HG03045 (cell line): ENCODE measurements around the gene SYT8.

Experiments used
- ATAC-seq: cut with Tn5 transposase; IDR thresholded peaks from one replicate; pipeline ENCODE4 v1.9.1; 2021; ENCODE audit warnings: mild to moderate bottlenecking, moderate library complexity; ENCODE audit not compliant: unreplicated experiment

SYT8 gene

DNA sequence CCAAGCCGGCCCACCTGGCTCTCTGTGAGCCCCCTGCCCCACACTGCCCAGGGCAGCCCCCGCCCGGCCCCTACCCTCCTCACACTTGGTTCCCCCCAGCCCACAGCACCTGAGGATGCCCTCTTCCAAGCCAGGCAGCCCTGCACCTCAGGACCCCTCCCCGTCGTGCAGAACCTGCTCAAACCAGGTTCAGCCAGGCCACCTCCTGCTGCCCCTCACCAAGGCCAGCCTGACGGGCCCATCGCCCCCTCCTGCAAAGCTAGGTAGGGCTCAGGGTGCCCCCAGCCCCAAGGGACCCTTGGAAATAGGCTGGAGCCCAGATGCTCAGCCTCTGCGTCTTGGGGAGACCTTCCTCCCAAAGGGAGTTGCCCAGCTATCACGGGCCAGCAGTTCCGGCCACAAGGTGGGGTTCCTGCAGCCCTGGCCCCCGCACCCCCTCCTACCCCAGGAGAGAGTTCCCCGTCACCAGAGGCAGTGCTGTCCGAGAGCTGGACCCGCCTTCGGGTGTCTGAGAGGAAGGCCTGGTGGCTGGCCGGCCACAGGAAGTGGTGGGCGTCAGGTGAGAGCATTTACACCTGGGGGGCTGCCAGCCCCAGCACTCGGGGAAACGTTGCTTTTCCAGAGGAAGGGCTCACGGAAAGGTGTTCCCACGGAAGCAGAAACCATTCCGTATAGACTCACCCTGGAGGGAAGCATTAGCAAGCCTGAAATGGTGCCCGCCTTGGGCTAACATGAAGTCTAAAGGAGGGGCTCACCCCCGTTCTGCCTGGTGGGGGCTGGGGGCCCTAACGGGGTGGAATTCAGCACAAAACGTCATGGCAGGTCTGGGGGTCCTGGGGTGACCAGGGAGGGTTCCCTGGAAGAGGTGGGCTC lies 3.2 kb upstream of the SYT8 start:
- ATAC-seq: no peak

DNA sequence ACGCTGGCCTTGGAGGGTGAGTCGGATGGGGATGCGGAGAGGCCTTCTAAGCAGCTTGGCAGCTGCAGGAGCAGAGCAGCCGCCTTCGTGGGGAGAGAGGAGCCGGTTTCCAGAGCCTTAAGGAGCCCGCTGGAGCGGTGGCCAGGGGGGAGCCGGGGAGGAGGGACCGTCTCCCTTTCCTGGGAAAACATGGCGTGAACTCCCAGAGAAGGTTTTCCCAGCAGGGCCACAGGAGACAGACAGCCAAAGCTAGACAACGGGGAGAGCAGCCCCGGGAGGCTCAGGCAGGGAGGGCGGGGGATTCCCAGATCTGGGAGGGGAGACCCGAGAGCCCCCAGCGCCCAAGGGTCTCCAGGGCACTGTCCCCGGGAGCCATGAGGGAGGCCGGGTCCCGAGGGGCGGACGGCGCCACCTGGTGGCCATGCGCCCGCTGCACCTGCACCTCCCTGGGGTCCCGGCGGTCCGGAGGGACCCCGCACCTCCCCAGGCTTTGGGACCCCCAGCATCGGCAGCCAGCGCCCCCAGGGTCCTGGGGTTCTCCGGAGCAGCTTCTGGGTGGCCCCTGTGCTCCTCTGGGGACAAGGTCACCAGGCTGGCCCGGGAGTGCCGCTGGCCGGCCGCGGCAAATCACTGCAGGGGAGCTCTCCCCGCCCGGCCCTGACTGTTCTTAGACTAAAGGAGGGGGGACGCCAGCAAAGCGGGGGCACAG lies 2.4 kb upstream of the SYT8 start:
- no peak for ATAC-seq

DNA sequence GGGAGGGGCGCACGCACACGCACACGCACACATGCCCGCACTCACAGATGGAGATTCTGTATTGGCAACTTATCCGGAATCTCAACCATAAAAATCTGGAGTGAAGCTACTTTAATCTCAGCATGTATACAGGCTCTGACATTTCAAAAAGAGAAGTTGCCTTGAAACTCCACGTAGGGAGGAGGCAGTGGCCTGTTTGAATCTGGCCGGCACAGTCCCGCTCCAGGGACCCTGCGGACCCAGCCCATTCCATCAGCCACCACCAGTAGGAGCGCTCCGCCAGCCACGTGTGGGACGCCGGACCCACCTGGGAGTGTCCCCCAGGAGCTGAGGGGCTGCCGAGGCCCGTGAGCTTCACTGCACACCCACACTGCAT lies 1.9 kb upstream of the SYT8 start:
- ATAC-seq: no peak

DNA sequence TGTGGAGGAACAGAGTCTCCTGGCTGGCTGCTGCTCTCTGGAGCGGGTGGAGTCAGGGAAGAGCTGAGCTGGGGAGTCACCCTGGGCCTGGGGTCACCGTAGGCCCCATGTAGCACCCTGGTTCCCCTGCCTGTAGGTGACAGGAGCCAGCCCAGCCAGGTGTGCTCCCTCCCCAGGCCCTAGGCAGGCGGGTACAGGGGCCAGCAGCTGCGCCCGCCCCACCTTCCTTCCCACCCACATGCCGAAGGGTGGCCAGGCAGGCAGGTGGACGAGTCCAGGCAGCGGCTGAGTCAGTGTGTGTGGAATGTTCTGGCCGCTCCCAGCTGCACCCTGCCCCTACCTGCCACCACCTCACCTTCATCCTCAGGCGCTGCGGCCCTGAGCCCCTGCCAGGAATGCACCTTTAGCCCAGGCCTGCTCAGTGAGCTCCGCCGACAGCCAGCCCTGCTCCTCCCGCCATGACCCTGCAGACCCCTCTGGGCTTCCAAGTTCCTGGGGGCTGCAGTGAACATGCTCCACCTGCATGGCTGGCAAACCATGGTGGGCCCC lies 654 bp upstream of the SYT8 start:
- ATAC-seq: no peak

DNA sequence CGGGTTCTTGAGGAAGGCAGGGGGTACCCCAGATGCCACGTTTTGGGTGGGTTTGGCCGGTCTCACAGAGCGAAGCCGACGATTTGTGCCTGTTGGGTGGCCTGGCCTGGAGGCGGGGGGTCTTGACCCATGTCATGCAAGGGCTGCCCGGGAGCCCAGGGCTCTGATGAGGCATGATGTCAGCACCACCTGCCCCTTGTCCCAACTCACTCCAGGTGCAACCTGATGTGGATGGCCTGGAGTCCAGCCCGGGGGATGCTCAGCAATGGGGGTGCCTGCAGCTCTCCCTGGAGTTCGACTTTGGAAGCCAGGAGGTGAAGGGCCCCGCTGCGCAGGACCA lies 851 bp downstream of the SYT8 start:
- no peak for ATAC-seq

DNA sequence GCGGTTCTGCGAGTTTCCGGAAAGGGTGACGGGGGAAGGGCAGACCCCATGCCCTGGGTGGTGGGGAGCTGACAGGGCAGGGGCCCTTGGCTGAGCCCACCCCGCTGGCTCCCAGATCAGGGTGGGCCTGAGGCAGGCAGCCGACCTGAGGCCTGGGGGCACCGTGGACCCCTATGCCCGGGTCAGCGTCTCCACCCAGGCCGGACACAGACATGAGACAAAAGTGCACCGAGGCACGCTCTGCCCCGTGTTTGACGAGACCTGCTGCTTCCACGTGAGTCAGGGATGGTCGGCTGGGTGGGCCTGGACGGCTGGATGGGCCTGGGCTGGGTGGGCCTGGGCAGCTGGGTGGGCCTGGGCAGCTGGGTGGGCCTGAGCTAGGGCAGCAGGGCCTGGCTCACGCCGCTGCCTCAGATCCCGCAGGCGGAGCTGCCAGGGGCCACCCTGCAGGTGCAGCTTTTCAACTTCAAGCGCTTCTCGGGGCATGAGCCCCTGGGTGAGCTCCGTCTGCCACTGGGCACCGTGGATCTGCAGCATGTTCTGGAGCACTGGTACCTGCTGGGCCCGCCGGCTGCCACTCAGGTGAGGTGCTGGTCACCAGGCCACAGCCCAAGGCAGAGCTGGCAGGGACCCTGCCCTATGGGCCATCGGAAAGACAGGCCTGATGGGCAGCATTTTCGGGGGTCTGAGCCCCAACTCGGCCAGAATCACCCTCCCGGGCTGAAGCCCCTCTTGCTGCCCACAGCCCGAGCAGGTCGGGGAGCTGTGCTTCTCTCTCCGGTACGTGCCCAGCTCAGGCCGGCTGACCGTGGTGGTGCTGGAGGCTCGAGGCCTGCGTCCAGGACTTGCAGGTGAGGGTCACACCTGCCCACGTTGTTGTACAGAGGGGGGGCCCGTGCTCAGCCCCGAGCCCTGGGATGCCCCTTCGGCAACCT lies 1.5 kb downstream of the SYT8 start:
- no peak for ATAC-seq

DNA sequence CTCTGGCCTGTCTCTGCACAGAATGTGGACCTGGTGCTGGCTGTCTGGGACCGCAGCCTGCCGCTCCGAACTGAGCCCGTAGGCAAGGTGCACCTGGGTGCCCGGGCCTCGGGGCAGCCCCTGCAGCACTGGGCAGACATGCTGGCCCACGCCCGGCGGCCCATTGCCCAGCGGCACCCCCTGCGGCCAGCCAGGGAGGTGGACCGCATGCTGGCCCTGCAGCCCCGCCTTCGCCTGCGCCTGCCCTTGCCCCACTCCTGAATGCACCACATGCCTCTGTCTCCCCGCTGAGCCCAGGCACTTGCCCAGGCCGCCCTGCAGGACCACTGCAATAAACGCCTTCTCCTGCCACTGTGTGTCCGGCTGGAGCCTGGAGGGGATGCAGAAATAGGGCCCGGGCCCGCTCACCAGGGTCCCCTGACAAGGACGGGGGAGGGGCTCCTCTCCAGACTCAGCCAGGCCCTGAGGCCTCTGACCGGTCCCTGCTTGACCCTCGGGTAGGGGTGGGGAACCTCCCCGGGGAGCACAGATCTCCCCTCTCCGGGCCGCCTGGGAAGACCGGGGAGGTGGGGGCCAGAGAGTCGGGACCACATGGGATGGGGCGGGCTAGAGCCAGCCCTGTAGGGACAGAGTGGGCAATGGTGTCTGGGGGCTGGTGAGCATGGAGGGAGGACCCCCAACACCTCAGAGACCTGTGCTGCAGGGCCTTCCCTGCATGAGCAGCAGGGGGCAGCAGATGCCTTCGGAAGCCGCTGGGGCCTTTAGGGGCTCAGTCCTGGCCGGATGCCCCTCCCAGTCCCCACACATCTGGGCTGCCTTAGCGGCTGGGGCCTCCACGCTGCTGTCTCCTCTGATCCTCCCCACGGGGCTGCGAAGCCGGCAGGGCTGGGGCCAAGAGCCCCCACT lies 2.6 kb downstream of the SYT8 start:
- peak; percentile 51 for ATAC-seq

DNA sequence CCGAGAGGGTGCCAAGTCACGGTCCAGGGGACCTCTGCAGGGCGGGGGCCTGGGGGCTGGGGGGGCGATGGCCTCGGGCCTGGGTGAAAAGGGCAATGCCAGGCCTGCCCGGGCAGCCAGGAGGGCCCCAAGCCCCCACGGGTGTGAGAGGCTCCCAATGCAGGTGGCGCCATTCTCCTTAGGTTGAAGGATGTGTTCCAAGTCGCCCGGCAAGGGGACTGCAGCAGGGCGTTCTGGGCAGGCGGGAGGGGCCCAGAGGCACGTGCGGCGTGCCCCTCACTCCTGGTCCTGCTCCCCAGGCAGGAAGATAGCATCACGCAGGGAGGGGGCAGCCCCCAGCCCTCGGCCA lies 3.3 kb downstream of the SYT8 start:
- ATAC-seq: no peak

DNA sequence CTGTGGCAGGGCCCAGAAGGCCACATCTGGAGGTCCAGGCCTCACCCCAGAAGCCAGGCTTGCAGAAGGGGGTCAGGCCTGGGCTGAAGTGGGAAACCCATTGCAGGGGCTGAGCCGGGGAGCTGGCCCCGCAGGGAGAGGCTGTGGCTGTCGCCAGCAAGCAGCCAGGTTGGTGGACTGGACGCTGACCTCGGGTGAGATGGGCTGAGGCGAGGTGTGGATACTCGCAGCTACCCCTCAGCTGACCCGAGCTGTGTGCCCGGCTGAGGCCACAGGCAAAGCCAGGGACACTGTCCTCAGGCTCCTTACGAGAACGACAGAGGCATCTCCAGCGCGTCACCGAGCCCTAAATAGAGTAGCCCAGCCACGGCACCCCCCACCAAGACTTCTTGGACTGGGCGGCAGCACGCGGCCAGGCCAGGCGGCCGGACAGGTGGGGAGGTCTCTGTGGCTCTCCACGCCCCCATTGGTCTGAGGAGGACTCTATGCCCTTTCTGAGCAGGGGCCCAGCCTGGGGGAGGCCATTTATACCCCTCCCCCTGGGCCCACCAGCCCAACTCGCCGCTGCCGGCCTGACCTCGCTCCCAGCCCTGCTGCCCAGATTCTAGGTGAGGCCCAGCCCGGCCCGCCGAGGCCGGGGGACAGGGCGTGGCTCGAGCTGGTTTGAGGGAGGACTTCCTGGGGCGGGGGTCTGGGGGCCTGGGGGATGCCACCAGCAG lies 3.8 kb downstream of the SYT8 start, which contains the start of gene TNNI2:
TSS of gene TNNI2 (plus strand) at position 556 of the 719 bp plus-strand sequence. CDS start 716 bp downstream, outside the sequence.
- ATAC-seq: no peak

DNA sequence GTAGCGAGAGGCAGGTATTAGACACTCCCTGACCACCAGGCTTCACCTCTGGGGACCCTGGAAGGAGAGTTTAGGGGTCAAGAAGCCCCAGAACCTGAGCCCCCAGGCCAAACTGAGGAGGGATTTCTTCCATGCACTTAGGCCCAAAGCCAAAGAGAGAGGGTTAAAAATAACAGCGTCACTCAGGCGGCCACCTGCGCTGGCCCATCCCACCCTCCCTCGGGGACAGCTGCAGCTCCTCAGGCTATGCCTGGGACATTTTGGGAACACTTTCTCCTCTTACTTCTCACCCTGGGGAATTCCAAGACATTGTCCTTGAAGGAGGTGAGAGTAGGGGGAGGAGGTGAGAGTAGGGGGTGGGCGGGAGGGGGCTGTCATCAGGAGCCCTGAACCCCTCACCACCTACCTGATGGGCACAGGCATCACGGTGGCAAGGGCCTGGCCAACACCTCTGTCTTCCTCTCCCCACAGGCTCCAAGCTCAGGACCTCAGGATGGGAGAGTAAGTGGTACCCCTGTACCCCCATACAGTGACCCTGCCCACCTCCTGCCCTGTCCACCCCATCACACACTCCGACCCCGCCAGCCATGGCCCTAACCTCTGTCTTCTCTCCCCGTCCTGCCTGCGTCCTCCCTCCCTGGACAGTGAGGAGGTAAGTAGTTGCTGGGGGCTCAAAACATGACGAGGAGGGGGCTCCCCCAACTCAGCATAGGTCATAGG lies 4.6 kb downstream of the SYT8 start:
- no peak for ATAC-seq

DNA sequence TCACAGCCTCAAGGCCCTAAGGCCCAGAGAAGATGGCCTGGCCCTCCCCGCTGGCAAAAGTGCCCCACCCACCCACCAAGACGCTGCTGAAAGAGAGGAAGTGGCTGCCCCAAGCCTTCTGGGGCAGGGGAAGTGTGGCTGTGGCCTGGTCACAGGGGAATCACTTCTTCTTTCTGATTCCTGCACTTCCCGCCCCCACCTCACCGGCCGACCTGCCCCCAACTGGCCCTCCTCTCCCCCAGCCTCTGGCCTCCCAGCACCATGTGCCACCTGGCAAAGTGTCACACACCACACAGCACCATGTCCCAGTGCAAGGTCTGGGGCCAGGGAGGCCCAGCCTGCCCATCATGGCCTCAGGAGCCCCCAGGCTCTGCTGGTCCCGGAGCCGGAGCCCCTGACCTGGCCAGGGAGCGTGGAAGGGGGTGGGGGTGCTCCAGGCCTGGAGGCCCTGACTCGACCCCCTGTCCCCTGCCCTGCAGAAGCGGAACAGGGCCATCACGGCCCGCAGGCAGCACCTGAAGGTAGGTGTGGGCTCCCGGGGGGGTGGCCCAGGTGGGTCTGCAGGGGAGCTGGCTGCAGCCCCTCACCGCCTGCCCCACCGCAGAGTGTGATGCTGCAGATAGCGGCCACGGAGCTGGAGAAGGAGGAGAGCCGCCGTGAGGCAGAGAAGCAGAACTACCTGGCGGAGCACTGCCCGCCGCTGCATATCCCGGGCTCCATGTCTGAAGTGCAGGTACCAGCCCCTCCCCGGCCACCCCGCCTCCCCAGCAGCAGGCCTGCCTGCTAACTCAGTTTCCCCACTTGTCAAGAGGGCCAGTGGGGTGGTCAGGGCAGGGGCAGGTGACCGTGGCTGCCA lies 5.4 kb downstream of the SYT8 start:
- no peak for ATAC-seq

DNA sequence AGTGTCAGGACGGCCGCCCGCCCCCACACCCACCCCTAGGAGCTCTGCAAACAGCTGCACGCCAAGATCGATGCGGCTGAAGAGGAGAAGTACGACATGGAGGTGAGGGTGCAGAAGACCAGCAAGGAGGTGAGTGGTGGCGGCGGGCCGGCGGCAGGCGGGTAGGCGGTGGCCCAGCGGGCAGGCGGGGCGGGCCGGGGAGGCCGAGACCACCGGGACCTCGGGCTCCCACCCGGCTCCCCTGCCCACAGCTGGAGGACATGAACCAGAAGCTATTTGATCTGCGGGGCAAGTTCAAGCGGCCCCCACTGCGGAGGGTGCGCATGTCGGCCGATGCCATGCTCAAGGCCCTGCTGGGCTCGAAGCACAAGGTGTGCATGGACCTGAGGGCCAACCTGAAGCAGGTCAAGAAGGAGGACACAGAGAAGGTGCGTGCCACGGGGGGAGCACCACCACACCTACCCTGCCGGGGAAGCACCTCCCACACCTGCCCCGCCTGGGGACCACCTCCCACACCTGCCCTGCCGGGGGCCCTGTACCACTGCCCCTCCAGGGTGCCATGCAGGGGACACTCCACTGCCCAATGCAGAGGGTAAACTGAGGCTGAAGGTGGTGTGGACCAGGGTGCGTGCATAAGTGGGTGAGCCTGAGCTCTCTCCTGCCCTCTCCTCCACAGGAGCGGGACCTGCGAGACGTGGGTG lies 6.1 kb downstream of the SYT8 start:
- ATAC-seq: no peak

DNA sequence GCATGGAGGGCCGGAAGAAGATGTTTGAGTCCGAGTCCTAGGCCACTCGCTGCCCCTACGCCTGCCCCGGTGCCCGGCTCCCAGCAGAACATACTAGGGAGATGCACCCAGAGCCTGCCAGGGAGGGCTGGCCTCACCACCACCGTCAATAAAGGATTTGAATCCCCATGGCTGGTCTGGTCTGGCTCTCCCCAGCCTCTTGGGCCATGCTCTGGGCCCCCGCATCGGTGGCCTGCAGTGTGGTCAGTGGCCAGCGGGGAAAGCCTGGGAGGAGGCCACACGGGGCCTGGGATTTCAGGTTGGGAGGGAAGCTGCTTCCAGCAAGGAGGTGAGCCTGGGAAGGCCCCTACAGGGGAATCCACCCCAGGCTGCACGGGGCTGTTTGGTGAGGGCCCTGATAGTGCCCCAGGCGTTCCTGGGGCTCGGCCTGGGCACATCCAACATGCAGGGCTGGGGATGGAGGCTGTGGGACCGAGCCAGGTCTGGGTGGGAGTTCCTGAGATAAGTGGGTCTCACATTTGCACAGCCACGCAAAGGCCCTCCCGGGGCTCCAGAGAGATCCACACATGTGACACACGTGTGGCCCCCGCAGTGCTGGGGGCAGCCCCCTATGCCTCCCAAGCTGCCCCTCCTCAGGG lies 6.8 kb downstream of the SYT8 start:
- no peak for ATAC-seq

DNA sequence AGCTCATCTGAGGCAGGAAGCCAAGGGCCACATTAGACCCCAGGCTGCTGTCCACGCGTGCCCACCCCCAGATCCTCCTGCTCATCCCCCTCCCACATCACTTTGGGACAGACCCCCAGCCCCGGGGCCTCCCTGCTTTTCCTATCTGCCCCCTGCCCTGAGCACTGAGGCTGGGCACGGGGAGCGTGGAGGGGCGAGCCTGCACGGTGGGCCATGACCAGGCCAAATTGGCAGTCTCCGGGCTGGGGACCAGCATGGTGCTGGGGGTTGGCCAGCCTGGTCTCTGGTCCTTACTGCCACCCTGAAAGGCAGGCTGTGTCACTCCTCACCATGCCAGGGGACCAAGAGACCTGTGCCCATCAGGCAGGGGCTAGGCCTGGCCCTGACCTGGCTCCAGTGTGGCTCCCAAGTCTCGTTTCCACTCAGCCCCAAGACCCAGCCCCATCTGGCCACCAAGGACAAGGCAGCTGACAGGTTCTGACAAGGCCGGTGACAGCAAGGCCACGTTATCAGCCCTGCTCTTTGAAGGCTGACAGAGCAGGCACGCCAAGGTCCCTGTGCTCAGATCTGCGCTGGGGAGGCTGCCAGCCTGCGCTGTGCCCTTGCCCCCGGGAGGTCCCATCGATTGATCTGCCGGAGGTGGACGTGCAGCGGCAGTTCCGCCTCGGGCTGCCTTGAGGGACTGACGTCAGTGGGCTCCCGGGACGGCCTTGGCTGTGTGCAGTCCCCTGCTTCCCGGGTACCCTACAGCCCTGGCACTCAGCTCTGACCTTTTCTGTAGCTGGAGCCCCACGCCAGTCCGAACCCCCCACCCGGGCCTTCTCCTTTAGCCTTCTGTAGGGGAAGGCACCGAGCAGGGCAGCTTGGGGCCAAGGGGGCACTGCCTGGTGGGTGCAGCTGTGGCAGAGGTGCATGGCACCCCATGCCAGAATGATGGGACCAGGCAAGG lies 7.6 kb downstream of the SYT8 start:
- no peak for ATAC-seq

DNA sequence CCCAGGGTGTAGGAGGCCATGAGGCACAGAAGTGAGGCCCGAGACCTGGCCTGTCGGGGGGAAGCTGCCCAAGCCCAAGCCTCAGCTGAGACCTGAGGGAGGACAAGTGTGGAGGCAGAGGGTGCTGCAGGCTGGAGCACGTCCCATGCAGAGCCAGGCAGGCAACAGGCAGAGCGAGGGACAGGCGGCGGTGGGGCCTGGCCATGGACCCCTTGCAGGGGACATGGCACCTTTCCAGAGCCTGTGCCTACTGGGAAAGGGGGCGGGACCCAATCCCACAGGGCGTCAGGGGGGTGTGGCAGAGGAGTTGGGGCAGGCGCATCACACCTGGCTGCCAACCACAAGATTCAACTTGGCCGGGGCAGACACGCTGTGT lies 8.3 kb downstream of the SYT8 start:
- no peak for ATAC-seq

DNA sequence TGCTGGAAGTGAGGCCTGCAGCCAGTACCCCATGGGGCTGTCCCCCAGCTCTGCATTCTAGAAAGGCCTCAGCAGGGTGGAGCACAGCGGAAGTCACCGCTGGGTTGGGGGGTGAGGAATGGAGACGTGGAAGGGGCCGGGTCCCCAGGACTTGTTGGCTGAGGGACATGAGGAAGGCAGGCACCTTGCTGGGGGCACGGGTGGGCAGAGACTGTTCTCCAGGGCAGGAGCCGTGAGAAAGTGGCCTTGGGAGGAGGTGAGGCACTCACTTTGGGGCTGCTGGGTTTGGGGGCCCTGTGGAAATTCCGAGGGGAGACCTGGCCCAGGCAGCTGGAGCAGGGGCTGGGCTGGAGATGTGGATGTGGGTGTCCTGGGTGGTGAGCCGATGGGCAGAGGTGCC lies 9.0 kb downstream of the SYT8 start:
- no peak for ATAC-seq
